Measurements from ENCODE around the gene GPRIN2.
"Not testable (repeated sequence)": the region's sequence is repeated elsewhere in the genome, so short reads cannot be mapped to it uniquely, and the experiment has no call there.

GPRIN2 gene

DNA sequence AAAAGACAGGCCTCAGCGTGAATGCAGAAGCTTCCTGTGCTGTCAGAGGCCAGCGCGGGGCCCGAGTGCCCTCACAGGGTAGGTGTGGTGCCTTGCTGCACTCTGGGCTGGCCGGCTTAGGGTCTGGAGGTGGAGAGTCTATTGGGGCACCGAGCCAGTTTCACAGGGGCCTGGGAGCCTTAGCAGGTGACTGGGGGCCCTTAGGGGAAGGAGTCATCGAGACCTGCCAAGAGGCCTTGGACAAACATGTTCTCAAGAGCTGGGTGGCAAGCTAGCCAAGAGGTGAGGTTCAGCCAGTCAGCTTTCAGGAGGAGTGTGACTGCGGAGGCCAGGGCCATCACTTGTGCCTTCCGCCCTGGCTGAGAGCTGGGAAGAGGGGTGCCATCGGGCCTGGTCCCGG, 26.1 kb upstream of the GPRIN2 start:
- not testable (repeated sequence) for H3K9ac ChIP-seq (ENCODE audit: low read depth, low read length); H3K27me3 ChIP-seq (ENCODE audit: control insufficient read depth, insufficient read depth, low read length); H3K4me2 ChIP-seq (ENCODE audit: low read length); H3K36me3 ChIP-seq (ENCODE audit: insufficient read depth, low read length); H3K9me3 ChIP-seq (replicated peaks; ENCODE audit: low read length); H3K4me3 ChIP-seq (ENCODE audit: low read length); H3K4me1 ChIP-seq (ENCODE audit: control insufficient read depth, insufficient read depth, low read length)

DNA sequence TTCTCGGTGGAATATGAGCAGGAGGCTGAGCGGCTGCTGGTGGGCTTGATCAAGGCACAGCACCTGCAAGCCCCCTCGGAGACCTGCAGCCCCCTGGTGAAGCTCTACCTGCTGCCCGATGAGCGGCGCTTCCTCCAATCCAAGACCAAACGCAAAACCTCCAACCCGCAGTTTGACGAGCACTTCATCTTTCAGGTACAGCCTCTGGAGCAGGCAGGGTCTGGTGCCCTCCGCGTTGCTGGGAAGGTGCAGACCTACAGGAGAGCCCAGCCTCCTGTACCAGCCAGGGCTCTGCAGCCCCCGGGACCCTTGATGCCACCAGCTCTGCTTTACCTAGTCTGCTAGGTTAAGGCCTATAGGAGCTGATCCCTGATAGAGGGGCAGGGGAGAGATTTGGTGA, 25.5 kb upstream of the GPRIN2 start:
- not testable (repeated sequence) for H3K9me3 ChIP-seq (replicated peaks; ENCODE audit: low read length); H3K27me3 ChIP-seq (ENCODE audit: control insufficient read depth, insufficient read depth, low read length); H3K4me2 ChIP-seq (ENCODE audit: low read length); H3K4me3 ChIP-seq (ENCODE audit: low read length); H3K9ac ChIP-seq (ENCODE audit: low read depth, low read length); H3K4me1 ChIP-seq (ENCODE audit: control insufficient read depth, insufficient read depth, low read length); H3K36me3 ChIP-seq (ENCODE audit: insufficient read depth, low read length)

DNA sequence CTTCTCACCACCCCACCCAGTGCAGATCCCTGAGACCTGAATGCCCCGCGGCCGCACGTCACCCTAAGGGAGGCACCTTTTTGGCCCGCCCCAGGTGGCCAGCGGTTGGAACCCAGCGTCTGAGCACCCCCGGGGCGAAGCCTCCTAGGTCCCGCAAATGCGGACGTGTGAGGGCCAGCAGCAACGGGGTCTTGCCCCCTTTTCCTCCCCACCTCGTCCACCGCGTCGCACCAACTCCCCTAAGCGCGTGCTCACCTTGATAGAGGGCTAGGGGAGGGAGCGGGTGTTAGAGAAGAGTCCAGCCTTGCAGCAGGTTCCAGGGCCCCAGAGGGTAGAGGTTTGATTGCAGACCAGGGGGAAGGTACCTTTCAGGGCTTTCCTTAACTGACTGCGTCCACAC, 22.9 kb upstream of the GPRIN2 start:
- H3K4me2 ChIP-seq (ENCODE audit: low read length); H3K4me3 ChIP-seq (ENCODE audit: low read length); H3K9ac ChIP-seq (ENCODE audit: low read depth, low read length); H3K36me3 ChIP-seq (ENCODE audit: insufficient read depth, low read length); H3K9me3 ChIP-seq (replicated peaks; ENCODE audit: low read length); H3K4me1 ChIP-seq (ENCODE audit: control insufficient read depth, insufficient read depth, low read length); H3K27me3 ChIP-seq (ENCODE audit: control insufficient read depth, insufficient read depth, low read length): not testable (repeated sequence)

DNA sequence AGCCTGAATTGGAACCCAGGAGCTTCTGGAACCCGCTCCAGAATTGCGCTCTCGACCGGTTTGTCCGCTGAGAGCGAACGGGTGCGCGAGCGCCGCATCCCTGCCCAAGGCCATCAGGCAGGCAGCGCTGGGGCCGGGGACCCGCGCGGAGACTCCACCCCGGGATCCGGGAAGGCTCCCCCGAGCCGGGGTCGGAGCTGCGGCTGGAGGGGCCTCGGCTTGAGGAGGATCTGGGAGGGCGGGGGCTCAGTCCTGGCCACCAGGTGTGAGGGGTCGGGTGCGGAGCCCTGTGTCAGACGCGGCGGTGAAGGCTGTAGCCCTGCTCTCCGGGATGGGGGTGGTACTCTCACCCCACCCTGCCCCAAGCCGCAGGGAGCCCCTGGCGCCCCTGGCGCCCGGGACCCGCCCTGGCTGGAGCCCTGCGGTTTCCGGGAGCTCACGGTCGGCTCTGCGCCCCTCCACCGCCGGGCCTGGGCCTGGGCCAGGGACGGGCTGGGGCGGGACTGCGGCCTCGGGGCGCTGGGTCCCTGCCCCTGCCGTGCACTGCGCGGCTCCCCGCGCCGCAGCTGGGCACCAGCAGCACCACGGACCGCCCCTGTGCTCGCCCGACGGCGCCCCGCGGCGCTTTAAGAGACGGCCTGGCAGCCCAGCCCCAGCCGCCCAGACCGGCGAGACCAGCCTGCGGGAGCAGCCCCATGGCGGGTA, 22.2 kb upstream of the GPRIN2 start, which contains the start of gene SYT15:
Gene SYT15 (plus strand): TSS at position 655 of the 705 bp plus-strand sequence. CDS start 41 bp downstream, at position 696.
- H3K9ac ChIP-seq (ENCODE audit: low read depth, low read length); H3K4me1 ChIP-seq (ENCODE audit: control insufficient read depth, insufficient read depth, low read length); H3K27me3 ChIP-seq (ENCODE audit: control insufficient read depth, insufficient read depth, low read length); H3K4me3 ChIP-seq (ENCODE audit: low read length); H3K9me3 ChIP-seq (replicated peaks; ENCODE audit: low read length); H3K36me3 ChIP-seq (ENCODE audit: insufficient read depth, low read length); H3K4me2 ChIP-seq (ENCODE audit: low read length): not testable (repeated sequence)

DNA sequence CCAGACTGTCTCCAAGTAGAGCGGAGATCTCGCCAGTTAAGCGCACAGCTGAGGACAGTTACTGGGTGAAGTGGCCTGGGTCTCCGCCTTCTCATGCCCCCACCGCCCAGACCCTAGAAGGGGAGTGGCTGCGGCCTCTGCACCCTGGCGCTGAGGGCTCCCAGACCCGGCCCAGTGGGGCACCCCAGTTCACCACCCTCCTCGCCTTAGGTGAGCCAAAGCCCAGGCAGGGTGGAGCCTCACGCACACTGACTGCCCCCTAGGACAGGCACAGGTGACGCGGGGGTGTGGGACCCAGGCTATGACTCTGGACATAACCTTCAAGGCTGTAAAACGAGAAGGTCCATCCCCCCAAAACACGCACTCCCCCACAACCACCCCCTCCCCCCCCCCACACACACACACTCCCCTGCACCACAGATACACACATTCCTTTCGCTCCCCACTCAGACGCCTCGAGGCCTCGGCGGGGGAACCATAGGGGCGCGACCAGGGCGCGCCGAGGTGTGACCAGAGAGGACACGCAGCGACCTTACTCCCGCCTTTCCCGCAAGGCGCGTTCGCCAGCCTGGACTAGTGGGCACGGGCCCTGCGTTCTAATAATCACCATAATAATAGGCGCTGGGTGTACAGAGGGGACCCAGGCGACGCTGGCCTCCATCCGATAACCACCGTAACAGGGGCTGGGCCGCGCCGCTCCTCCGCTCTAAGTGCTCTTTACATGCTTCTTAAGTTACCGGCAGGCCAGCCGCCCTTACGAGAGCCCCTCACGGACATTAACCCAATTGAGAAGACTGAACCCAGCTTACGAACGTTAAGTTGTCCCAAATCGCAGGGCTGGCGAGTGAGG, 21.4 kb upstream of the GPRIN2 start:
- not testable (repeated sequence) for H3K36me3 ChIP-seq (ENCODE audit: insufficient read depth, low read length); H3K4me2 ChIP-seq (ENCODE audit: low read length); H3K9me3 ChIP-seq (replicated peaks; ENCODE audit: low read length); H3K4me1 ChIP-seq (ENCODE audit: control insufficient read depth, insufficient read depth, low read length); H3K9ac ChIP-seq (ENCODE audit: low read depth, low read length); H3K27me3 ChIP-seq (ENCODE audit: control insufficient read depth, insufficient read depth, low read length); H3K4me3 ChIP-seq (ENCODE audit: low read length)

DNA sequence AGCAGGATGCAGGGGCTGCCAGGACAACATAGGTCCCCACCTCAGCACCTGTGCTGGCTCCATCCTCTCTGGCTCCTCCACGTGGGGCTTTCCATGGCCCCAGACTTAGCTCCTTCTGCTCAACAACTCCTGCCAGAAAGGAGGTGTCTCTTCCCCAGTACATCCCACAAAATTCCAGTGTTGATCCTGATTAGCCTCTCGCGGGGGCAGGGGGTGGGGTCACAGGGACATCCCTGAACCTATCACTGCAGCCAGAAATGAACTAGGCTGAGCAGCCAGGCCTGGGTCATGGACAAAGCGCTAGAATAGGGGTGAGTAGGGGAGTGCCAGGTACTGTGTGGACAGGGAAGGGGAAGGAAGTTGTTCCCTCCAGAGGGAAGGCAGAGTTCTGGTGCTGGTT, 17.4 kb upstream of the GPRIN2 start:
- not testable (repeated sequence) for H3K9ac ChIP-seq (ENCODE audit: low read depth, low read length); H3K27me3 ChIP-seq (ENCODE audit: control insufficient read depth, insufficient read depth, low read length); H3K36me3 ChIP-seq (ENCODE audit: insufficient read depth, low read length)

DNA sequence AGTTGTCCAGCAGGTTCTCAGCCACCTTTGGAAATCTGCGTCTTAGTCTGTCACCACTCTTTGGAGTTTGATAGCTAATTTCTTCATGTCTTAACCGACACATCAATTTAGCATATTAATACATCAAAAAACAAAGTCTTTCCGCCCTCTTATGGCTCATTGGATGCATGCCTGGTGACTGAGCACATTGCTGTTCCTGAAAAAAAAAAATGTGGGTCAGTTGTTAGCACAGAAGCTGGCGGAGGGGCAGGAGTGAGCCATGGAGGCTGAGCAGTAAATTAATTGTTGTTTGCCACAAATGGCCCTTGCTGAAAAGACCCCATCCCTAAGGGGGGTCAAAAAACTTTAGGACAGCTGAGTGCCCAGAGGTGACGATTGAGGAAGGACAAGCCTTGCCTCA, 16.9 kb upstream of the GPRIN2 start:
- not testable (repeated sequence) for H3K4me2 ChIP-seq (ENCODE audit: low read length); H3K4me3 ChIP-seq (ENCODE audit: low read length); H3K27me3 ChIP-seq (ENCODE audit: control insufficient read depth, insufficient read depth, low read length); H3K9me3 ChIP-seq (replicated peaks; ENCODE audit: low read length); H3K4me1 ChIP-seq (ENCODE audit: control insufficient read depth, insufficient read depth, low read length); H3K36me3 ChIP-seq (ENCODE audit: insufficient read depth, low read length); H3K9ac ChIP-seq (ENCODE audit: low read depth, low read length)

More for the DNA sequence above, 17.4 kb upstream of the GPRIN2 start:
- H3K9me3 ChIP-seq (replicated peaks; ENCODE audit: low read length); H3K4me1 ChIP-seq (ENCODE audit: control insufficient read depth, insufficient read depth, low read length); H3K4me2 ChIP-seq (ENCODE audit: low read length); H3K4me3 ChIP-seq (ENCODE audit: low read length): not testable (repeated sequence)

DNA sequence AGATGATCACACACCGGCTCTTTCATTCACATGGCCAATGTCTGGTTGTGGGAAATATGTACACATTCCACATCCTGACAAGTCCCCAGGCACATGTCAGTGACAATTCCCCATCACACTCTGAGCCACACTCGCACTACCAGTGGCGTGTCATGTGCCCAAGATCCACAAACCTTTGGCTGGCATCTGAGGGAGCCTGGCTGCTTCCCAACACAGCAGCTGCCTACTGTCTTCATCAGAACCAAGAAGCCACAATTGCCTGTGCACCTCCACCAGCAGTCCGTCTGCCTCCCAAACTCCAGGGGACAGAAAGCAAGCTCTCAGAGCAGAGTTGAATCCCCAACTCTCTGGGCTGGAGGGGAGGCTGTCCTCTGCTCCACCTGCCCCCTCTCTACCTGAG, 16.3 kb upstream of the GPRIN2 start:
- not testable (repeated sequence) for H3K4me3 ChIP-seq (ENCODE audit: low read length); H3K9me3 ChIP-seq (replicated peaks; ENCODE audit: low read length); H3K27me3 ChIP-seq (ENCODE audit: control insufficient read depth, insufficient read depth, low read length); H3K9ac ChIP-seq (ENCODE audit: low read depth, low read length); H3K4me1 ChIP-seq (ENCODE audit: control insufficient read depth, insufficient read depth, low read length); H3K36me3 ChIP-seq (ENCODE audit: insufficient read depth, low read length); H3K4me2 ChIP-seq (ENCODE audit: low read length)

DNA sequence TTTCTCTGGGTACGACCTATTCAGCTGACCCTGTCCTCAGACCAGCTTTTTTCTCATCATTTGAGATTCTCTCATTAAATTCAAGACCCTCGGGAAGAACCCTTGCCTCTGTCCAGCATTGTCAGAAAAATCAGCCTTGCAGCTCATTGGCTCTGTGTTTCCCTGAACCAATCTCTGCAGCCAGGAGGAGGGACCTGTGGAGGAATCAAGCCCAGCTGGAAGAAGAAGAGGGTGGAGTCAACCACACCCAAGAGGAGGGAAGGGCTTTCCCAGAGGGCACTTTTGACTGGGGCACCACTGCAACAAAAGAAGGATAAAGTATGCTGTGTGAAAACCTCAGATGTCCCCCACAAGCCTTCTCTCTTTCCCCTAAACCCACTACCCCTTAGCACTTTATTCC, 14.2 kb upstream of the GPRIN2 start:
- H3K4me2 ChIP-seq (ENCODE audit: low read length); H3K36me3 ChIP-seq (ENCODE audit: insufficient read depth, low read length); H3K9ac ChIP-seq (ENCODE audit: low read depth, low read length); H3K4me1 ChIP-seq (ENCODE audit: control insufficient read depth, insufficient read depth, low read length); H3K27me3 ChIP-seq (ENCODE audit: control insufficient read depth, insufficient read depth, low read length); H3K4me3 ChIP-seq (ENCODE audit: low read length); H3K9me3 ChIP-seq (replicated peaks; ENCODE audit: low read length): not testable (repeated sequence)

DNA sequence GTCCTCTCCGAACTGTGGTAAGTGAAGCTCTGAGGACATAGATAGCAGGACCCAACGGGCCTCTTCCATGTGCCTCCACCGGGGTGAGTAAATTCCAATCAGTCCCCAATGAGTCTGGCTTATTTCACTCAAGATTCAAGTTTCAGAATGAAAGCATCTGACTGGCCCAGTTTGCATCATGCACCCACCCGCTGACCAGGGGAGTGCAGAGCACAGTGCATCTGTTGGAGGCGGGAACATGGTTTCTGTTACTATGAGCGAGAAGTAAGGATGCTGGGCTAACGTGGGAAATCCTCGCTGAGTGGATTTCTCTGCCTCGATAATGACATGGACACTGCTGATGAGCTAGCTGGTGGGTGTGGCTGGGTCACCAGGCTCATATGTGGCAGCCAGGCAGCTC, 10.7 kb upstream of the GPRIN2 start:
- H3K9me3 ChIP-seq (replicated peaks; ENCODE audit: low read length); H3K4me3 ChIP-seq (ENCODE audit: low read length); H3K4me1 ChIP-seq (ENCODE audit: control insufficient read depth, insufficient read depth, low read length); H3K27me3 ChIP-seq (ENCODE audit: control insufficient read depth, insufficient read depth, low read length); H3K36me3 ChIP-seq (ENCODE audit: insufficient read depth, low read length); H3K9ac ChIP-seq (ENCODE audit: low read depth, low read length); H3K4me2 ChIP-seq (ENCODE audit: low read length): not testable (repeated sequence)

DNA sequence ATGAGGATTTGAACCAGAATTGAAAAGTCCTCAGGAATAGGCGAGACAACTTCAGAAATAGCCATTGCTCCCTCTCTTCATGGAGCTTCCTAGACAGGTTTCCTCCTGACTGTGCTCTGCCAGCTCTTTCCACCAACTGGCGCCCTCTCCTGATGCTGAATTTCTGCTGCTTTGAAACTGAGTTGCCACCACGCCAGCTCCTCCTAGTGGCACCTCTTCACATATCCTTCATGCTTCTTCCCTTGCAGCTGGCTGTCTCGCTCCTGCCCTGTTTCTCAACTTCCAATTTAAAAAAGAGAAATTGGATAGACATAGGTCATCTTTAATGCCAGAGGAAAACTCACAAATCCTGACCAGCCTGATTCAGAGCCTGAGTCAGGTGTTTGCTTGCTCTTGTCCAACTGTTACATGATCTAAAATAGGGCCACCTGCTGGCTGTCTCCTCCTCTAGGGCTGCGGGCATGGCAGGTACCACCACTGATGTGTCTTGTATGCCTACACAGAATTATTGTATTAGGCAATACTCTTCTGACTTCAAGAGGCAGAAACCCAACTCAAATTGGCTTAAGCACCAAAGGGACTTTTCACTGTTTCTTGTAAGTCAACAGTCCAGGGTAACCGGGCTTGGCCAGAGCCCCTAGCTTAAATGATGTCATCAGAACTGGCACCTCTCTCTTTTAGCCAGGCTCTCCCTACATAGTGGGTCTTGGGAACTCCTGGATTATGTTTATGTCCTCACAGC, 9.3 kb upstream of the GPRIN2 start:
- not testable (repeated sequence) for H3K4me3 ChIP-seq (ENCODE audit: low read length); H3K9ac ChIP-seq (ENCODE audit: low read depth, low read length); H3K27me3 ChIP-seq (ENCODE audit: control insufficient read depth, insufficient read depth, low read length); H3K9me3 ChIP-seq (replicated peaks; ENCODE audit: low read length); H3K4me2 ChIP-seq (ENCODE audit: low read length); H3K4me1 ChIP-seq (ENCODE audit: control insufficient read depth, insufficient read depth, low read length); H3K36me3 ChIP-seq (ENCODE audit: insufficient read depth, low read length)
